Sigmoid colon (tissue), 7 donors: ENCODE results near the gene SEC16A. TPM values are rescaled to one million over a fixed set of nuclear protein-coding genes. Genes with fewer than 3 reads are reported as not detected.

Experiments used
- DNase-seq: peaks from one replicate; pipeline ENCODE4 v3.0.0-alpha.2; 2019
- H3K27ac ChIP-seq, 4 donors: fragments of 200-600 bp; sonication (generic); one replicate each; pipeline ENCODE4 v1.5.1; 2016 to 2019; ENCODE audit warnings: mild to moderate bottlenecking in 1 of 4
- H3K27me3 ChIP-seq, 3 donors: fragments of 200-600 bp; sonication (generic); one replicate each; pipeline ENCODE4 v1.5.1; 2019; ENCODE audit warnings: mild to moderate bottlenecking in 1 of 3
- H3K36me3 ChIP-seq, 4 donors: fragments of 200-600 bp; sonication (generic); one replicate each; pipeline ENCODE4 v1.5.1; 2016 to 2019
- H3K4me1 ChIP-seq, 4 donors: fragments of 200-600 bp; sonication (generic); one replicate each; pipeline ENCODE4 v1.5.1; 2017 to 2019
- H3K4me3 ChIP-seq, 4 donors: fragments of 200-600 bp; sonication (generic); one replicate each; pipeline ENCODE4 v1.5.1; 2017 to 2019; ENCODE audit warnings: mild to moderate bottlenecking in 2 of 4, moderate library complexity in 1 of 4
- H3K9me3 ChIP-seq, 4 donors: fragments of 200-600 bp in 3 of 4; sonication (generic) in 3 of 4; one replicate each; pipeline versions ENCODE4 v1.5.1 to v1.6.1; 2013 to 2019
- CTCF ChIP-seq, 4 experiments: fragments of 450-650 bp in 3 of 4; fragments of 200-600 bp in 1 of 4; IDR thresholded peaks; one replicate each; pipeline ENCODE4 v1.5.1; 2016 to 2019; ENCODE audit warnings: antibody characterized with exemption in 4 of 4, mild to moderate bottlenecking in 3 of 4, moderate library complexity in 2 of 4
- EP300 ChIP-seq, 4 donors: sonication (generic); formaldehyde crosslinking; IDR thresholded peaks; one replicate each; pipeline ENCODE4 v1.6.1; 2017; ENCODE audit warnings: antibody characterized with exemption in 4 of 4
- POLR2A ChIP-seq, 2 donors: fragments of 450-650 bp; IDR thresholded peaks; one replicate each; pipeline ENCODE4 v1.6.1; 2016; ENCODE audit warnings: antibody characterized with exemption in 2 of 2, mild to moderate bottlenecking in 2 of 2, moderate library complexity in 2 of 2
- POLR2AphosphoS5 ChIP-seq, 4 donors: sonication (generic); formaldehyde crosslinking; IDR thresholded peaks; one replicate each; pipeline ENCODE4 v1.6.1; 2017; ENCODE audit warnings: antibody characterized with exemption in 4 of 4
- WGBS, 2 donors: extraction: QIAGEN DNeasy Blood & Tissue Kit; methylation state at CpG; one replicate each; pipeline ENCODE4 v1.1.7; 2013; 5-methylcytosine and 5-hydroxymethylcytosine counted together
- intact Hi-C: fragments of 100-400 bp; cut with DNase I; formaldehyde crosslinking; loops from one replicate; pipeline ENCODE4 v1.15.1; 2023
- polyA plus RNA-seq, 3 donors: library from polyadenylated mRNA; stranded (reverse); fragments of 200-250 nt; gene quantifications; one replicate each; pipeline ENCODE4 v1.2.3, GENCODE V29; 2013
- total RNA-seq, 4 donors: library from RNA; depleted of rRNA; stranded (reverse); fragments of >200 nt; gene quantifications; one replicate each; pipeline ENCODE4 v1.1.0, GENCODE V29; 2016
- donor health status: healthy with polysubstance abuse.
- donor health status: Bipolar disorder and iron deficiency.
- donor health status: healthy.

Gene SEC16A
- total and polyA plus RNA-seq, 7 donors: 22.8 to 57.0 (median 27.5) TPM

- no peak overlapping the region for H3K4me3 ChIP-seq
- peak overlapping the region in 2 of 4 donors; percentile 7 to 20 for H3K27ac ChIP-seq
- no peak for DNase-seq
- H3K9me3 ChIP-seq: no peaks in the 10 kb centered on the region
- no peaks in the 10 kb centered on the region for H3K27me3 ChIP-seq
- peaks cover 45 to 97% (median 76%) of the 10 kb centered on the region in 4 donors for H3K36me3 ChIP-seq
- TF ChIP-seq POLR2AphosphoS5 (IDR thresholded peaks at IDR 0.05) (no peak), CTCF (IDR thresholded peaks at IDR 0.05) (no peak), EP300 (IDR thresholded peaks at IDR 0.05) (no peak)
- 74 to 90% methylated on average over 37 of the region's 37 CpGs for WGBS, 2 donors
- intact Hi-C loops: no loop called here
- peaks cover 0 to 6% (median 0%) of the 10 kb centered on the region in 4 donors for H3K4me1 ChIP-seq
These were observed 34.3 kb upstream of the SEC16A start for GRCh38 chr9:136517012-136517743.

- no peaks in the 10 kb centered on the region for H3K27me3 ChIP-seq
- TF ChIP-seq CTCF (IDR thresholded peaks at IDR 0.05) (no peak), EP300 (IDR thresholded peaks at IDR 0.05) (no peak), POLR2A (IDR thresholded peaks at IDR 0.05) (no peak)
- H3K9me3 ChIP-seq: no peaks in the 10 kb centered on the region
- peak overlapping the region in 2 of 4 donors; percentile 7 to 20 for H3K27ac ChIP-seq
- no peak overlapping the region for H3K4me3 ChIP-seq
- WGBS, 2 donors: 82 to 89% methylated on average over 19 of the region's 19 CpGs
- DNase-seq: no peak
- H3K4me1 ChIP-seq: peaks cover 0 to 2% (median 0%) of the 10 kb centered on the region in 4 donors
- peaks cover 45 to 99% (median 83%) of the 10 kb centered on the region in 4 donors for H3K36me3 ChIP-seq
- intact Hi-C loops: no loop called here
These were observed 33.4 kb upstream of the SEC16A start for GRCh38 chr9:136516191-136516654.

- 90 to 95% methylated on average over 28 of the region's 28 CpGs for WGBS, 2 donors
- Histone ChIP-seq H3K27me3 (no peaks in the 10 kb centered on the region), H3K36me3 (peaks cover 45 to 99% (median 90%) of the 10 kb centered on the region in 4 donors), H3K9me3 (no peaks in the 10 kb centered on the region), H3K4me3 (no peak overlapping the region), H3K4me1 (peaks cover 0 to 3% (median 0%) of the 10 kb centered on the region in 4 donors), H3K27ac (no peak overlapping the region)
- intact Hi-C loops: no loop called here
- no peak for DNase-seq
- TF ChIP-seq POLR2AphosphoS5 (IDR thresholded peaks at IDR 0.05) (no peak), CTCF (IDR thresholded peaks at IDR 0.05) (no peak), EP300 (IDR thresholded peaks at IDR 0.05) (no peak), POLR2A (IDR thresholded peaks at IDR 0.05) (no peak)
These were observed 32.4 kb upstream of the SEC16A start for GRCh38 chr9:136515276-136515675.

- TF ChIP-seq POLR2A (IDR thresholded peaks at IDR 0.05): no peak
- TF ChIP-seq CTCF (IDR thresholded peaks at IDR 0.05): no peak
- TF ChIP-seq POLR2AphosphoS5 (IDR thresholded peaks at IDR 0.05): no peak
- no peak for TF ChIP-seq EP300 (IDR thresholded peaks at IDR 0.05)
These were observed 31.3 kb upstream of the SEC16A start for GRCh38 chr9:136514022-136514714.

More at GRCh38 chr9:136514022-136514714, 31.3 kb upstream of the SEC16A start:
- WGBS, 2 donors: 88 to 92% methylated on average over 29 of the region's 29 CpGs
- Histone ChIP-seq H3K9me3 (no peaks in the 10 kb centered on the region), H3K4me1 (peaks cover 0 to 3% (median 0%) of the 10 kb centered on the region in 4 donors), H3K27me3 (no peaks in the 10 kb centered on the region), H3K27ac (no peak overlapping the region), H3K36me3 (peaks cover 52 to 100% (median 97%) of the 10 kb centered on the region in 4 donors), H3K4me3 (no peak overlapping the region)
- intact Hi-C loops: no loop called here
- DNase-seq: no peak
